ENCODE data around the gene TMEM178B. TPM values are rescaled to one million over a fixed set of nuclear protein-coding genes. Genes with fewer than 3 reads are reported as not detected.

Gene TMEM178B
- total and polyA plus RNA-seq, 7 donors = 0.16 to 4.7 (median 1.4) TPM; not detected in 2

DNA sequence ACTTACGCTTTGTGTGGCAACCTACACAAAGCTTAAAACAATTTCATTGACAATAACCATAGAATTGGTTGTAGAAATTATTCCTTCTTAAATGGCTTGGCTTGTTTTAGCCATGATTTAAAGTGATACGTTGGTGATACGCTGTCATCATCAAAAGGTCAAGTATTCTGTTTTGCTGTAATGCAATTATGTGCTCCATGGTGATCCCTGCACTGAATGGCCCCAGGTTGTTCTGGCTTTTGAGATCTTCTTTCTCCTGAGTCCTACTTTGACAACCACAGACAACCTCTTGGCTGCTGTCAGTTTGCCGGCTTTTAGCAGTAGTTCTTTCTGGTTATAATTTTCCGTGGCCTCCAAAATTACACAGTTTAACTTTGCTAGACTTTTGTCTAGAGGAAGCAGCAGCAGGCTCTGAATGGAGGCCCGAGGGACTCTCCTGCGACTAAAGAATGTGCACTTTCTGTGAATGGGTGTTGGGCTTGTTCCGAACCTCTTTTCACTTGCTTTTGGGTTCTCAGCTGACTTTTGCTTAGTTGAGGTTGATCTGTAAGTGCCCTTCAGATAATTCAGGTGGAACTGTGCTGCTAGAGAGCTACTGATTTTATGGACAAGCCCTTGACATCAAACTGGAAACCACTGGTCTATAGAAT lies 104.7 kb downstream of the TMEM178B start:
- no peak for DNase-seq
- no peaks in the 10 kb centered on the region for H3K4me1 ChIP-seq
- TF ChIP-seq POLR2A (IDR thresholded peaks at IDR 0.05) (no peak), POLR2AphosphoS5 (IDR thresholded peaks at IDR 0.05) (no peak), EP300 (IDR thresholded peaks at IDR 0.05) (no peak)
- TF ChIP-seq, protein P1, sequence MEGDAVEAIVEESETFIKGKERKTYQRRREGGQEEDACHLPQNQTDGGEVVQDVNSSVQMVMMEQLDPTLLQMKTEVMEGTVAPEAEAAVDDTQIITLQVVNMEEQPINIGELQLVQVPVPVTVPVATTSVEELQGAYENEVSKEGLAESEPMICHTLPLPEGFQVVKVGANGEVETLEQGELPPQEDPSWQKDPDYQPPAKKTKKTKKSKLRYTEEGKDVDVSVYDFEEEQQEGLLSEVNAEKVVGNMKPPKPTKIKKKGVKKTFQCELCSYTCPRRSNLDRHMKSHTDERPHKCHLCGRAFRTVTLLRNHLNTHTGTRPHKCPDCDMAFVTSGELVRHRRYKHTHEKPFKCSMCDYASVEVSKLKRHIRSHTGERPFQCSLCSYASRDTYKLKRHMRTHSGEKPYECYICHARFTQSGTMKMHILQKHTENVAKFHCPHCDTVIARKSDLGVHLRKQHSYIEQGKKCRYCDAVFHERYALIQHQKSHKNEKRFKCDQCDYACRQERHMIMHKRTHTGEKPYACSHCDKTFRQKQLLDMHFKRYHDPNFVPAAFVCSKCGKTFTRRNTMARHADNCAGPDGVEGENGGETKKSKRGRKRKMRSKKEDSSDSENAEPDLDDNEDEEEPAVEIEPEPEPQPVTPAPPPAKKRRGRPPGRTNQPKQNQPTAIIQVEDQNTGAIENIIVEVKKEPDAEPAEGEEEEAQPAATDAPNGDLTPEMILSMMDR (IDR thresholded peaks at IDR 0.05) = no peak
- no peaks in the 10 kb centered on the region for H3K27me3 ChIP-seq
- intact Hi-C loops (cut with DNase I) = no loop called here
- H3K9me3 ChIP-seq = no peaks in the 10 kb centered on the region
- H3K27ac ChIP-seq = no peak overlapping the region
- no peaks in the 10 kb centered on the region for H3K36me3 ChIP-seq
- 90 to 93% methylated on average over 8 of the region's 8 CpGs for WGBS, 2 donors
- no peak overlapping the region for H3K4me3 ChIP-seq

GRCh38 chr7:141181812-141182211 lies 107.9 kb downstream of the TMEM178B start:
- intact Hi-C loops (cut with DNase I) = no loop called here
- TF ChIP-seq, protein P1 (IDR thresholded peaks at IDR 0.05) = no peak
- TF ChIP-seq POLR2A (IDR thresholded peaks at IDR 0.05) (no peak), POLR2AphosphoS5 (IDR thresholded peaks at IDR 0.05) (no peak), EP300 (IDR thresholded peaks at IDR 0.05) (no peak)

DNA sequence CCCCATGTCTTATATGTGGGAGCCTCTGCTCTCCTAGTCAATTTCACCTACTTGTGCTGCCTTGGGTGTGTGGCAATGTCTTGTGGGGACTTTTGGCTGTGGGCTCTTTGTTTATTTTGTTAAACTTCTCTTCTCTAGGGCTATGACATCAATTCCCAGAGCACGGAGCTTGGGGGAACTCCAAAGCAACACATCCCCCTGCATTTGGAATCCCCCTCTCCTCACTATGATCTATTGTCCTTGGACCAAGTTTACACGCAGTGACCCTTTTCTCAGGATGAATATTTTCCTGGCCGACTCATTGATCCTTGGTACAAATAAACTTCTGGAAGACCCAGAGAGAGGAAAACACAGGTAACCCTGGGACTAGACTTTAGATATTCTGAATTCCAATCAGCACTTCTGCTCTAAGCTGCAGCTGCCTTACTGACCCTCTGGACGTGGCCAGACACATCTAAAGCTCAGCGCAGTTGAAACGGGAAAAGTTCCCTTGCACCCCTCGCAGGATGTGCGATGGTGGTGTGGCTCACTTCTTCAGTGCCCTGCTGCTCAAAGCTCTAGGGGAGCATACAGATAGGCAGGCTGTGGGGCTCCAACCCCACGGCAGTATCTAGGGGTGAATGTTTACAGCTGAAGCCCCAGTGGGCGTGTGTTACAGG lies 110.8 kb downstream of the TMEM178B start:
- DNase-seq = no peak
- Histone ChIP-seq H3K36me3 (no peaks in the 10 kb centered on the region), H3K4me1 (no peaks in the 10 kb centered on the region), H3K9me3 (no peaks in the 10 kb centered on the region), H3K27ac (no peak overlapping the region), H3K4me3 (no peak overlapping the region), H3K27me3 (no peaks in the 10 kb centered on the region)
- TF ChIP-seq POLR2A (IDR thresholded peaks at IDR 0.05) = no peak
- TF ChIP-seq EP300 (IDR thresholded peaks at IDR 0.05) = no peak
- TF ChIP-seq POLR2AphosphoS5 (IDR thresholded peaks at IDR 0.05) = no peak
- TF ChIP-seq, protein P1 (IDR thresholded peaks at IDR 0.05) = no peak
- intact Hi-C loops (cut with DNase I) = no loop called here
- WGBS, 2 donors = 70 to 77% methylated on average over 10 of the region's 10 CpGs

More at GRCh38 chr7:141181812-141182211, 107.9 kb downstream of the TMEM178B start:
- no peak overlapping the region for H3K27ac ChIP-seq
- WGBS, 2 donors = 93 to 96% methylated on average over 4 of the region's 4 CpGs
- no peaks in the 10 kb centered on the region for H3K9me3 ChIP-seq
- H3K27me3 ChIP-seq = no peaks in the 10 kb centered on the region
- no peak for DNase-seq
- no peaks in the 10 kb centered on the region for H3K36me3 ChIP-seq
- no peak overlapping the region for H3K4me3 ChIP-seq
- H3K4me1 ChIP-seq = no peaks in the 10 kb centered on the region

- intact Hi-C loops (cut with DNase I) = no loop called here
- TF ChIP-seq EP300 (IDR thresholded peaks at IDR 0.05) (no peak), POLR2AphosphoS5 (IDR thresholded peaks at IDR 0.05) (no peak), POLR2A (IDR thresholded peaks at IDR 0.05) (no peak)
- TF ChIP-seq, protein P1 (IDR thresholded peaks at IDR 0.05) = no peak
- Histone ChIP-seq H3K27me3 (no peaks in the 10 kb centered on the region), H3K36me3 (no peaks in the 10 kb centered on the region), H3K27ac (no peak overlapping the region), H3K4me3 (no peak overlapping the region), H3K4me1 (no peaks in the 10 kb centered on the region), H3K9me3 (no peaks in the 10 kb centered on the region)
- no peak for DNase-seq
- 84 to 85% methylated on average over 14 of the region's 14 CpGs for WGBS, 2 donors
These were observed 111.6 kb downstream of the TMEM178B start for GRCh38 chr7:141185369-141185967.

All from sigmoid colon (tissue), 7 donors.